K562 (cell line): ENCODE data around the gene PTGER2. TPM values are rescaled to one million over a fixed set of nuclear protein-coding genes. Genes with fewer than 3 reads are reported as not detected.

Experiments
- ARID4B ChIP-seq: sonication (generic); formaldehyde crosslinking; IDR thresholded peaks from 2 replicates; pipeline ENCODE4 v1.8.0; 2022; ENCODE audit warnings: mild to moderate bottlenecking, missing genetic modification reagents
- CEBPZ ChIP-seq: fragments of 150-350 bp; IDR thresholded peaks from 2 replicates; pipeline ENCODE4 v1.6.1; 2014; ENCODE audit warnings: low read depth, mild to moderate bottlenecking, low read length, borderline replicate concordance
- CREB1 ChIP-seq, 2 experiments: sonication (generic) in 1 of 2; formaldehyde crosslinking in 1 of 2; IDR thresholded peaks; 2 replicates each; pipeline versions ENCODE4 v1.6.1 to v1.8.0; 2012 to 2022; ENCODE audit warnings: inconsistent platforms in 1 of 2, mild to moderate bottlenecking in 1 of 2, missing genetic modification reagents in 1 of 2, moderate library complexity in 1 of 2
- HDAC8 ChIP-seq: fragments of 450-650 bp; IDR thresholded peaks from 2 replicates; pipeline ENCODE4 v1.6.1; 2016; ENCODE audit warnings: mild to moderate bottlenecking, missing genetic modification characterization, moderate library complexity, missing compliant biosample characterization
- MAZ ChIP-seq, 2 experiments: fragments of 450-650 bp in 1 of 2; sonication (generic) in 1 of 2; formaldehyde crosslinking; IDR thresholded peaks in 1 of 2; conservative IDR thresholded peaks in 1 of 2; 2 replicates each; pipeline versions ENCODE4 v1.4.0 to v1.5.0; 2020; ENCODE audit warnings: mild to moderate bottlenecking in 1 of 2, missing genetic modification reagents in 1 of 2
- MEF2D ChIP-seq: conservative IDR thresholded peaks from 2 replicates; pipeline ENCODE4 v1.6.1; 2016; ENCODE audit warnings: low read depth, missing genetic modification characterization, missing compliant biosample characterization
- NEUROD1 ChIP-seq: fragments of 150-350 bp; IDR thresholded peaks from 2 replicates; pipeline ENCODE4 v1.6.1; 2014; ENCODE audit warnings: borderline replicate concordance, low read length, low read depth; ENCODE audit not compliant: partially characterized antibody
- SMAD1 ChIP-seq: fragments of 150-350 bp; IDR thresholded peaks from 2 replicates; pipeline ENCODE4 v1.6.1; 2014; ENCODE audit warnings: low read length, low read depth; ENCODE audit not compliant: partially characterized antibody
- TBP ChIP-seq: optimal IDR thresholded peaks from 2 replicates; pipeline ENCODE3; 2011; ENCODE audit warnings: low read depth, low read length, improper control_type of control experiment
- ZNF431 ChIP-seq: sonication (generic); formaldehyde crosslinking; IDR thresholded peaks from 2 replicates; pipeline ENCODE4 v1.8.0; 2022; ENCODE audit warnings: mild to moderate bottlenecking, missing genetic modification reagents
- polyA plus RNA-seq, 8 experiments: library from polyadenylated mRNA; depleted of rRNA in 4 of 8; stranded (reverse) in 5 of 8; unstranded in 3 of 8; fragments of >200 nt; fragmentation: Nextera tagmentation in 2 of 8; fragmentation: Illumina TruSeq in 1 of 8; extraction: Ambion mirVana in 2 of 8; extraction: Trizol in 1 of 8; gene quantifications; 2 replicates each; pipeline versions ENCODE4 v1.2.1 to v1.2.3, GENCODE V29; 2011 to 2014; ENCODE audit warnings: inconsistent platforms in 1 of 8, missing spikeins in 1 of 8
- total RNA-seq, 7 experiments: library from RNA; depleted of rRNA in 6 of 7; stranded (reverse); fragments of >200 nt in 6 of 7; fragmentation: Illumina TruSeq in 2 of 7; extraction: Trizol in 2 of 7; gene quantifications; 2 replicates each; pipeline versions ENCODE4 v1.2.1 to v1.2.3, GENCODE V29; 2011 to 2021; ENCODE audit warnings: low replicate concordance in 1 of 7

Gene PTGER2
- total and polyA plus RNA-seq, 9 of the 15 experiments (the other 6 are each of a cell fraction or from before 2014, with no cell fraction given) = not detected

- TF ChIP-seq SMAD1 (no peak), ARID4B (CRISPR knock-in tag) (no peak), ZNF431 (CRISPR knock-in tag) (no peak), TBP (no peak), NEUROD1 (no peak), MEF2D (tag) (no peak), CREB1 (IDR thresholded peaks at IDR 0.05) (no peak), CREB1 (CRISPR knock-in tag; IDR thresholded peaks at IDR 0.05) (no peak), HDAC8 (tag) (no peak), CEBPZ (no peak), MAZ (CRISPR knock-in tag; conservative IDR thresholded peaks at IDR 0.05 in 1 of 2, IDR thresholded peaks at IDR 0.05 in 1 of 2) (no peak)
- TF ChIP-seq, all 486 proteins: peak for 0
Observed at GRCh38 chr14:52332269-52332668, 18.2 kb downstream of the PTGER2 start (continued).
